Karpas-422 (cell line): ENCODE data around the gene FKBP3. TPM values are rescaled to one million over a fixed set of nuclear protein-coding genes. Genes with fewer than 3 reads are reported as not detected.

ENCODE experiments used
- DNase-seq: peaks from one replicate; pipeline ENCODE4 v3.0.0-alpha.2; 2015
- H2AFZ ChIP-seq: fragments of 200-600 bp; sonication (generic); 2 replicates; pipeline ENCODE4 v1.6.1; 2014; ENCODE audit warnings: antibody characterized with exemption, low read length, mixed read lengths
- H3K27ac ChIP-seq: fragments of 200-600 bp; sonication (generic); 2 replicates; pipeline ENCODE4 v1.5.1; 2014; ENCODE audit warnings: mild to moderate bottlenecking, low read length, moderate library complexity
- H3K27me3 ChIP-seq: fragments of 200-600 bp; sonication (generic); 2 replicates; pipeline ENCODE4 v1.6.1; 2014; ENCODE audit warnings: low read length, mixed read lengths
- H3K36me3 ChIP-seq: fragments of 200-600 bp; sonication (generic); 2 replicates; pipeline ENCODE4 v1.6.1; 2014; ENCODE audit warnings: low read length, mixed read lengths; ENCODE audit not compliant: insufficient read depth
- H3K4me1 ChIP-seq: fragments of 200-600 bp; sonication (generic); 2 replicates; pipeline ENCODE4 v1.6.1; 2014; ENCODE audit warnings: mild to moderate bottlenecking, low read length, mixed read lengths
- H3K4me2 ChIP-seq: fragments of 200-600 bp; sonication (generic); 2 replicates; pipeline ENCODE4 v1.6.1; 2014; ENCODE audit warnings: low read length, low read depth, mild to moderate bottlenecking; ENCODE audit not compliant: poor library complexity, severe bottlenecking
- H3K4me3 ChIP-seq: fragments of 200-600 bp; sonication (generic); 2 replicates; pipeline ENCODE4 v1.5.1; 2014; ENCODE audit warnings: mild to moderate bottlenecking, antibody characterized with exemption, low read length, mixed read lengths
- H3K79me2 ChIP-seq: fragments of 200-600 bp; sonication (generic); 2 replicates; pipeline ENCODE4 v1.6.1; 2014; ENCODE audit warnings: mild to moderate bottlenecking, low read length, mixed read lengths
- H3K9ac ChIP-seq: fragments of 200-600 bp; sonication (generic); 2 replicates; pipeline ENCODE4 v1.6.0; 2014; ENCODE audit warnings: low read length
- H3K9me2 ChIP-seq: fragments of 200-600 bp; sonication (generic), shearing (Covaris generic); replicated peaks from 2 replicates; pipeline ENCODE4 v1.6.0; 2014; ENCODE audit warnings: mild to moderate bottlenecking, low read length, moderate library complexity; ENCODE audit not compliant: insufficient read depth
- H3K9me3 ChIP-seq: fragments of 300-700, 200-600 bp; sonication (generic); 2 replicates; pipeline ENCODE4 v1.6.1; 2014; ENCODE audit warnings: low read length, mixed read lengths
- H4K20me1 ChIP-seq: fragments of 200-600 bp; sonication (generic); 2 replicates; pipeline ENCODE4 v1.6.1; 2014; ENCODE audit warnings: mild to moderate bottlenecking, antibody characterized with exemption, low read length, low read depth; ENCODE audit not compliant: insufficient read depth
- total RNA-seq: library from RNA; depleted of rRNA; stranded (reverse); fragments of >200 nt; shearing (Covaris generic); gene quantifications from 2 replicates; pipeline ENCODE4 v1.2.3, GENCODE V29; 2014; ENCODE audit warnings: low replicate concordance

The FKBP3 gene
- total RNA-seq, 1 experiment from 2014 or later, result 89.8 TPM

DNA sequence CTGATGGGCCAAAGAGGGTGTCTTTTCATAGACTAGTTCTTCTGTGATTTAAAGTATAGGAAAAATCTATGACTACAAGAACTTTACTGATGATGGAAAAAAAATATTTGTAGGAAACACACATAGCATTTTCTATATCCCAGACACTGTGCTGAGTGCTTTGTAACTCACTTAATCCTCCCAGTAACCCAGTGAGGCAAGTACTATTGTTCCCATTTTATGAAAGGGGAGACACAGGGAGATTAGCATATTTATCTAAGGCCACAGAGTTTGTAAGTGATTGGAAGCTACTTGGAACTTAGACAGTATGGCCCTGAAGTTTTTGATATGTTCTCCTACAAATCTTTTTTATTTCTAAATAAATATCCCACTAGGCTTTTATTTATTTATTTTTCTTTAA lies 30.5 kb downstream of the FKBP3 start:
- Histone ChIP-seq H3K9ac (no peak overlapping the region), H3K9me3 (no peaks in the 10 kb centered on the region), H3K4me1 (no peaks in the 10 kb centered on the region), H3K4me2 (no peak overlapping the region), H4K20me1 (no peaks in the 10 kb centered on the region), H3K79me2 (peaks cover 84% of the 10 kb centered on the region), H3K36me3 (peaks cover 79% of the 10 kb centered on the region), H3K27me3 (no peaks in the 10 kb centered on the region), H2AFZ (no peak overlapping the region), H3K27ac (no peak overlapping the region), H3K9me2 (no peaks in the 10 kb centered on the region), H3K4me3 (no peak overlapping the region)
- DNase-seq, result no peak

DNA sequence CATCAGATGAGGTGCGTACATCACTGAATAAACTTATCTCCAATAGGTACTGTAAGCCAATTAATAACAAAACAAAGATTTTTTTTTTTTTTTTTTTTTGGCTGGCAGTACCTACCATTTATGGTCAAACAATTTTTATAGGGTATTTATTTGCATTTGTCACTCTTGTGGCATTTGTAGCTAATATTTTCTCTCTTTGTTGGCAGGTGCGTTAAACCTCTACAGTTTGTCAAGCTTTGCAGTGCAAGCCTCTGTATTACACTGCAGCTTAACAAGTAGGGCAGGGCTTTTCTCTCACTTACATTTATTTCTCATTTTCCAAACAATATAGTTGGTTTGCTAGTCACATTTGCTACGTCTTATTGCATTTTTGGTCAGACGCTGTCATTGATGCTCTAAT lies 38.1 kb downstream of the FKBP3 start:
- H3K9ac ChIP-seq, result no peak overlapping the region
- H4K20me1 ChIP-seq, result no peaks in the 10 kb centered on the region; the same call in 1 of the 2 replicates
- peaks cover 9% of the 10 kb centered on the region for H3K4me1 ChIP-seq
- peaks cover 98% of the 10 kb centered on the region for H3K79me2 ChIP-seq
- H2AFZ ChIP-seq, result no peak overlapping the region
- no peak overlapping the region for H3K4me3 ChIP-seq
- no peak overlapping the region for H3K4me2 ChIP-seq
- no peaks in the 10 kb centered on the region for H3K9me3 ChIP-seq
- H3K27me3 ChIP-seq, result no peaks in the 10 kb centered on the region
- no peak for DNase-seq
- H3K27ac ChIP-seq, result no peak overlapping the region
- H3K36me3 ChIP-seq, result peaks cover 56% of the 10 kb centered on the region
- no peaks in the 10 kb centered on the region for H3K9me2 ChIP-seq

DNA sequence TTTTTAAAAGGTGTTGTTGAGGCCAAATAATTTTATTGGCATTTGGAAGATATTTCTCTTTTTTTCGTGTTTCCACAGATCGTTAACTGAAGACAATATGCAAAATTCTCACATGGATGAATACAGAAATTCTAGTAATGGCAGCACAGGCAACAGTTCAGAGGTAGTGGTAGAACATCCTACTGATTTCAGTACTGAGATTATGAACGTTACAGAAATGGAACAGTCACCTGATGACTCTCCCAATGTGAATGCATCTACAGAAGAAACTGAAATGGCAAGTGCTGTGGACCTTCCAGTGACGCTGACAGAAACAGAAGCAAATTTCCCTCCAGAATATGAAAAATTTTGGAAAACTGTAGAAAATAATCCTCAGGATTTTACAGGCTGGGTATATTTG lies 39.1 kb downstream of the FKBP3 start:
- H3K27me3 ChIP-seq, result no peaks in the 10 kb centered on the region
- DNase-seq, result no peak
- no peaks in the 10 kb centered on the region; the same call in 1 of the 2 replicates for H4K20me1 ChIP-seq
- peaks cover 98% of the 10 kb centered on the region for H3K79me2 ChIP-seq
- H3K4me1 ChIP-seq, result peaks cover 20% of the 10 kb centered on the region
- H3K4me3 ChIP-seq, result no peak overlapping the region
- H3K9me2 ChIP-seq, result no peaks in the 10 kb centered on the region
- H3K36me3 ChIP-seq, result peaks cover 48% of the 10 kb centered on the region
- no peak overlapping the region for H3K4me2 ChIP-seq
- H3K9ac ChIP-seq, result no peak overlapping the region
- H3K27ac ChIP-seq, result no peak overlapping the region
- no peaks in the 10 kb centered on the region for H3K9me3 ChIP-seq
- H2AFZ ChIP-seq, result no peak overlapping the region

DNA sequence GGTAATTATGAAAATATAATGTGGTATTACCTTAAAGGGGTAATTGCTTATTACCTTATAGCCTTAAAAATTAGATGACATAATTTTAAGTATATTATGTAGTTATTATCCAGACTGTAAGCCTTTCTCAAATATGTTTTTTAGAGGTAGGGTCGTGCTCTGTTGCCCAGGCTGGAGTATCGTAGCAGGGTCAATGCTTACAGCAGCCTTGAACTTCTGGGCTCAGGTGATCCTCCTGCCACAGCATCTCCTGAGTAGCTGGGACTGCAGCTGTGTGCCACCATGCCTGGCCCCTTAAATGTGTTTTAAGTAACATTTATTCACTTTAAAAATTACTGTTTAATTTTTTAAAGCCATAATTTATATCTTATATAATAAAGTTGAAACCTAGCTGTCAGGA lies 40.0 kb downstream of the FKBP3 start:
- no peak for DNase-seq
- H3K4me1 ChIP-seq, result peaks cover 29% of the 10 kb centered on the region
- H3K4me2 ChIP-seq, result no peak overlapping the region
- H3K27me3 ChIP-seq, result no peaks in the 10 kb centered on the region
- no peaks in the 10 kb centered on the region for H3K9me3 ChIP-seq
- H2AFZ ChIP-seq, result no peak overlapping the region
- no peak overlapping the region for H3K4me3 ChIP-seq
- H4K20me1 ChIP-seq, result no peaks in the 10 kb centered on the region; the same call in 1 of the 2 replicates
- no peak overlapping the region for H3K27ac ChIP-seq
- H3K9me2 ChIP-seq, result no peaks in the 10 kb centered on the region
- peaks cover 98% of the 10 kb centered on the region for H3K79me2 ChIP-seq
- H3K36me3 ChIP-seq, result peaks cover 42% of the 10 kb centered on the region
- no peak overlapping the region for H3K9ac ChIP-seq

DNA sequence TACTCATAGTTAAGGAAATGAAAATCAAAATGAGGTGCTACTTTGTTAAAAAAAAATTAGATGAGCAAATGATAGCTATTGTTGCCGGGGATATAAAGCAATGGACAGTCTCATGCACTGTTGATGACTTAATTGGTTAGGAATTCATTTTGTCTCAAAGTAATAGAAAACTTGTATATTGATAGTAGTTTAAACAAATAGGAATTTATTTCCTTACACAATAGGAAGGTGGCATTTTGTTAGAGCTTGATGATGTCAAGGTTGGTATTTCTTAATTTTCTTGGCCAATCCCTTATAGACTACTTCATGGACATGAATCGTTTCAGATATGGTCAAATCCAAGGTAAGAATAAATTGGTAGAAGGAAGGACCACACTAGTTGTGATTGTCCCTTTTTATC lies 42.6 kb downstream of the FKBP3 start:
- Histone ChIP-seq H3K27me3 (no peaks in the 10 kb centered on the region), H3K27ac (0 out of 2 replicates have a peak overlapping the region, but pooled peaks have one; percentile 5), H3K9me2 (no peaks in the 10 kb centered on the region), H4K20me1 (peaks cover 5% of the 10 kb centered on the region; the same call in 1 of the 2 replicates), H3K9ac (no peak overlapping the region), H3K79me2 (peaks cover 98% of the 10 kb centered on the region), H3K9me3 (no peaks in the 10 kb centered on the region), H3K4me2 (peak overlapping the region; percentile 6), H3K4me1 (peaks cover 53% of the 10 kb centered on the region), H3K36me3 (peaks cover 42% of the 10 kb centered on the region), H3K4me3 (no peak overlapping the region), H2AFZ (no peak overlapping the region)
- DNase-seq, result no peak

DNA sequence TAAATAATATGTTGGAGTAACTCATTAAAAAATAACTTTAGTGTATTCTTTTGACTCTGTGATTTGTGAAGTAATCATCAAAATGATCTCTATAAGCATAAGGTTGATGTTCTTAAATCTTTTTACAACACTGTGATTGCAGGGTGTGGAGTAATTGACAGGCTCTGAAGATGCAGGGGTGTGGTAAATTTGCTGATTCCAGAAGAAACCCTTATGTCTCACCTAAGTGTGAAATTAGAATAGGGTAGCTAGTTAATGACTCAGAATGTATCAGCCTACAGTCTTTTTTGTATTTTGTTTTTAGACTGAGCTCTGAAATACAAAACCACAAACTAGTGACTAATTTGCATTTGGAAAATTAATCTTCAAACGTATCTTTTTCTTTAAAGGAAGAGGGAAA lies 44.5 kb downstream of the FKBP3 start:
- Histone ChIP-seq H3K9me3 (no peaks in the 10 kb centered on the region), H3K4me3 (no peak overlapping the region), H3K27ac (0 out of 2 replicates have a peak overlapping the region, but pooled peaks have one; percentile 17), H4K20me1 (peaks cover 23% of the 10 kb centered on the region; the same call in 1 of the 2 replicates), H3K27me3 (no peaks in the 10 kb centered on the region), H3K36me3 (peaks cover 26% of the 10 kb centered on the region; the same call in 1 of the 2 replicates), H3K9ac (no peak overlapping the region), H3K9me2 (no peaks in the 10 kb centered on the region), H3K4me1 (peaks cover 69% of the 10 kb centered on the region), H2AFZ (no peak overlapping the region), H3K4me2 (peak overlapping the region; percentile 34), H3K79me2 (peaks cover 99% of the 10 kb centered on the region)
- DNase-seq, result no peak

DNA sequence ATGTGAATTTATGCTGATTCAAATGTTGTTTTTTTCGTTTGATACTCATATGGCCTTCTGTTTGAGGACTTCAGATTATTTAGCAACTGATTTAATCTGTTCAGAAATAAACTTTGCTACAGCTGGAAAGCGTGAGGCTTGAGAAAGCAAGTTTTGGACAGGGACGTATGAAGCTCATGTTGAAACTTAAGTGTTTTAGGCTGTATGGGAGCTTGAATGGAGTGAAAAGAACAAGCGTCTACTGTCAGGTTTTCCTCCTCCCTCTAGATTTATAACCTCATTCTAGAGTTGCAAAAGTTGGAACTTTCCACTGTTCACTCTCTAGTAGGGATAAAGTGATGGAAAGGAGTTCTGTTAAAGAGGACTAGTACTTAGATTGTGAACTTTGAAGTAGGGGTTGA lies 49.3 kb downstream of the FKBP3 start:
- H3K9ac ChIP-seq, result peak overlapping the region; percentile 82

DNA sequence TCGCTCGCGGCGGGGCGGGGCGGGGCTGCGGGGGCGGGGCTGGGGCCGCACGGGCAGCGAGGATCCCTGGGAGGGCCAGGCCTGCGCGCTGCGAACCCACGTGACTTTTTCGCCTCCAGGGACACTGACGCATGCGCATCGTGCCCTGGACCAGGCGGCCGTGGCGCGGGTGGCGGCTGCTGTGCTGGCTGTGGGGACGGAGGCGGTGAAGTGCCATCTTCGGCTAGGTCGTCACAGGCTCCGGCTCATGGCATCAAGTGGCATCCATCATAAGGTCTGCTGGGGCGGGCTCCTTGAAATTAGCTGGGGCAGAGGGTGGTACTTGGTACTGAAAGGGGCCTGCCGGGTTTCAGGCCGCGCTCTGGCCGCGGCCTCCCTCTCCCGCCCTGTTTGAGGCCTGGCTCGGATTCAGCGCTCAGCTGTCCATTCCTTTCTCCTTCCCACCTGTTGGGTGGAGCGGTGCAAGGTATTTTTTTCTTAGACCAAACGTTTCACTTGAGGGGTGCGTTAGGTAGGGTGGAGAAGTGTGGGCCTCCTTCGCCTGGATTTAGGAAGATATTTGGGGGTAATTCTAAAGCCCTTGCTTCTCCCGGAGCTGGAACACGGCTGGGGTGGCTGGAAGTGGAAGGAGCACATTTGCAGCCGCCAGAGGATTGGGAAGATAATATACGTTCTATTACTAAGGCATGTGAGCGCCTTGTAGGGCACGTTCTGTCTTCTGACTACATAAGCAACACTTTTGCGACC lies 50.1 kb downstream of the FKBP3 start, which contains the start of gene PRPF39:
Gene PRPF39 (plus strand): TSS at position 141 of the 747 bp plus-strand sequence. CDS start 11,124 bp downstream, outside the sequence.
- peaks cover 46% of the 10 kb centered on the region for H3K4me1 ChIP-seq
- DNase-seq, result peak; percentile 99
- H3K9ac ChIP-seq, result peak within 1 kb of the TSS; percentile 82
- H3K79me2 ChIP-seq, result peaks cover 52% of the 10 kb centered on the region
- no peaks in the 10 kb centered on the region for H3K9me2 ChIP-seq
- peak within 1 kb of the TSS; percentile 78 for H3K27ac ChIP-seq
- H2AFZ ChIP-seq, result peak within 1 kb of the TSS; percentile 82
- H3K4me2 ChIP-seq, result peak within 1 kb of the TSS; percentile 87
- peaks cover 24% of the 10 kb centered on the region; the same call in 1 of the 2 replicates for H4K20me1 ChIP-seq
- no peaks in the 10 kb centered on the region for H3K27me3 ChIP-seq
- H3K36me3 ChIP-seq, result peaks cover 11% of the 10 kb centered on the region; the same call in 1 of the 2 replicates
- H3K4me3 ChIP-seq, result peak within 1 kb of the TSS; percentile 83
- no peaks in the 10 kb centered on the region for H3K9me3 ChIP-seq

More for the DNA sequence above, 49.3 kb downstream of the FKBP3 start:
- peaks cover 60% of the 10 kb centered on the region for H3K79me2 ChIP-seq
- H3K27ac ChIP-seq, result peak overlapping the region; percentile 78
- no peaks in the 10 kb centered on the region for H3K27me3 ChIP-seq
- H3K4me2 ChIP-seq, result peak overlapping the region; percentile 79
- H3K9me3 ChIP-seq, result no peaks in the 10 kb centered on the region
- no peak overlapping the region for H2AFZ ChIP-seq
- H3K4me1 ChIP-seq, result peaks cover 54% of the 10 kb centered on the region
- peak overlapping the region; percentile 83 for H3K4me3 ChIP-seq
- H3K36me3 ChIP-seq, result peaks cover 13% of the 10 kb centered on the region; the same call in 1 of the 2 replicates
- H3K9me2 ChIP-seq, result no peaks in the 10 kb centered on the region
- DNase-seq, result peak; percentile 68
- H4K20me1 ChIP-seq, result peaks cover 24% of the 10 kb centered on the region; the same call in 1 of the 2 replicates
